GM23338 (cell line): ENCODE results near the gene MEIS3.

Experiments
- CTCF ChIP-seq, 2 experiments: fragments of 200-600 bp in 1 of 2; sonication (generic) in 1 of 2; conservative IDR thresholded peaks; 2 replicates each; pipeline versions ENCODE4 v1.5.1 to v1.6.1; 2016 to 2017; ENCODE audit warnings: antibody characterized with exemption in 2 of 2, low read depth in 2 of 2, mild to moderate bottlenecking in 2 of 2, moderate library complexity in 1 of 2
- EZH2phosphoT487 ChIP-seq: fragments of 200-600 bp; sonication (generic); IDR thresholded peaks from one replicate; pipeline ENCODE4 v1.8.1; 2018; ENCODE audit warnings: antibody characterized with exemption; ENCODE audit not compliant: unreplicated experiment
- POLR2AphosphoS5 ChIP-seq: IDR thresholded peaks from 2 replicates; pipeline ENCODE4 v1.6.1; 2016; ENCODE audit warnings: antibody characterized with exemption, low read depth

GRCh38 chr19:47450478-47450877, 31.2 kb upstream of the MEIS3 start:
- TF ChIP-seq POLR2AphosphoS5 (no peak), EZH2phosphoT487 (no peak), CTCF (conservative IDR thresholded peaks at IDR 0.05; ENCODE audit: low read depth in 2 of 2) (no peak)
